Measurements from ENCODE around the gene ABI1.

GRCh38 chr10:26755443-26755903, 105.3 kb downstream of the ABI1 start:
- TF ChIP-seq POLR2A (IDR thresholded peaks at IDR 0.05) (no peak), CTCF (IDR thresholded peaks at IDR 0.05) (no peak)
